Ammon's horn (tissue), 1 donor: ENCODE data around the gene PLXNA4.
A peak's percentile ranks its signal among the peaks of the same experiment; 100 is the strongest.

ENCODE experiments used
- DNase-seq: peaks from one replicate; pipeline ENCODE4 v3.0.0-alpha.2; 2016; ENCODE audit warnings: low spot score

PLXNA4 gene

GRCh38 chr7:132117181-132117580 is 459.1 kb downstream of the PLXNA4 start:
- DNase-seq = no peak

DNA sequence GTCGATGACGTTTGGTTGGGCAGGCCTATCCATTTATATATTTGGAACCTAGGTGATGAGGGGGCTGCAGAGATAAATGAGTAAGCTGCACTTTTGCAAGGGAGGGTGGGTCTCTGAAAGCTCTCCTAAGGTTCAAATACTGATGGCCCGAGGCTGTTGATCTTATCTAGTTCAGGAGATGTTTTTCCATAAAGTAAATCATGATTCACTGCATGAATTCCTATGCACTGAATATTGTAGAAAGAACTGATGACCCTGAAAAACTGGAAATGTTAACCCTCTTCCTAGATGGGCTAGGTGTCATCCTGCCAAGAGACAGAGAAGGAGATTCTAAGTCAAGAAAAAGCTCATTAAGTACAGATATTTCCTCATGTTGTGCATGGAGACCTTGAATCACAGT is 459.9 kb downstream of the PLXNA4 start:
- no peak for DNase-seq

GRCh38 chr7:132115758-132116157 is 460.5 kb downstream of the PLXNA4 start:
- no peak for DNase-seq

DNA sequence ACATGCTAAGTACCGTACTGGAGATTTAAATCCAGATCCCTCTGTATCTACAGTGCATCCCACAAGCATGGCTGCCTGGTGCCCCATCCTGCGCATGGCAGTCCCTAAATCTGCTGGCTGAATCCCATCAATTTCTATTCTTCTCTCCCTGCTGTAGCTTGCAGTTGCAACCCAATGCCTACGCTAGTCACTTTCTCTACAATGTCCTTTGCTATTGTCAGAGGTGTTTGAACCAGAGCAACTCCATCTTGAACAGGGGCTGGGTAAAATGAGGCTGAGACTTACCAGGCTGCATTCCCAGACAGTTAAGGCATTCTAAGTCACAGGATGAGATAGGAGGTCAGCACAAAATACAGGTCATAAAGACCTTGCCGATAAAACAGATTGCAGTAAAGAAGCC is 461.2 kb downstream of the PLXNA4 start:
- no peak for DNase-seq

GRCh38 chr7:132114411-132114810 is 461.9 kb downstream of the PLXNA4 start:
- DNase-seq = no peak

DNA sequence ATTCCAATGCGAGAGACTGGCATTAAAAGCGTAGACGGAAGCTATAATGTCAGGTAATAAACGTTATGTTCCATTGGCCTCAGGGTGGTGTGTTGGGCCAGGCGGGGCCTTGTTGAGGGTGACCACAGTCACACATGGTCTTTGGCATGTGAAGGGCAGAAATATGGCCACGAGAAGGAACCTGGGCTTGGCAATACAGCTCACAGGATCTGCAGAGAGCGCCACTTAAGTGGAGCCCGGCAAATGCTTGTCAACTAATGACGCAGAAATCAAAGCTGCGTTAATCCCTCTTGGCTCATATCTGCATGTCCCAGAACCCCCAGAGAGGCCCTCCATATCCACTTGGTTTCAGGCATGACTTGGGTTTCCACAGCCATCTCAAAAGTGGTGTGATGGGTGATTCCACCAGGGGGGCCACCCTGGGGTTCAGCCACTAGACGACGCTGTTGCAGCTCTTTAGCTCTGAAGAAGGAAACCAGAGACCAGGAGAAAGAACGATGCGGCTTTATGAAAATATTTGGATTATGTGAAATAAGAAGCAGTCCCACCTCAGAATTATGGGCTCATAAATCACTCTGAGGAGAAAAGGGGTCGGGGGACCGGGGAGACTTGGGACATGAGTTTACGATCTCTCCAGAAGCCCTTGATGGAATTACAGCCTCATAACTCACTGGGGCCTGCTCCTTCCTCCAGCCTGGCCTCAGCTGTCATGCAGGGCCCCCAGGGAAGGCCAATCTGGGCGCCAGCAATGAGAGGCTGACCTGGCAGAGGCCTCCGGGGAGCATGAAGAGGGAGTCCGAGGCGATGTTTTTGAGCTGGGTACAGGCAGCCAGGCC is 462.5 kb downstream of the PLXNA4 start:
- no peak for DNase-seq

GRCh38 chr7:132112657-132113056 is 463.6 kb downstream of the PLXNA4 start:
- peak; percentile 49 for DNase-seq

DNA sequence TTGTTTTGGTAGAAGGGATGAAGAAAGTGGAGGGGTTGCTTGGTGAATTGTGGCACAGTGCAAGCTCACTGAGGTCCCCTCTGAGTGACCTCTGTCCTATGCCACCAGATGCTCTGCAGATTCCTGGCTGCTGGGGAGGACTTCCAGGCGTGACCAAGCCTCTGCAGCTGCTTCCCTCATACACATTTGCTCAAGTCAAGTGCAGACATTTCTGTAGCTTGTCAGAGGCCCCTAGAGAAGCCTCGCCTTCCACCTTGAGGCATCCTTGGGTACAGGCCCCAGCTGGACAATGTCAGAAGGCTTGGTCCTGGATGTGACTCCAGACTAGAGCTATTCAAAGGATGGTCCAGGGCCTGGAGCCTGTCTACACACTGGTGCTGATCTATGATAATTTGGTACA is 464.2 kb downstream of the PLXNA4 start:
- no peak for DNase-seq

GRCh38 chr7:132110692-132111091 is 465.6 kb downstream of the PLXNA4 start:
- DNase-seq = no peak

GRCh38 chr7:132109769-132110168 is 466.5 kb downstream of the PLXNA4 start:
- DNase-seq = no peak

GRCh38 chr7:132108563-132108962 is 467.7 kb downstream of the PLXNA4 start:
- DNase-seq = no peak

GRCh38 chr7:132106491-132106890 is 469.8 kb downstream of the PLXNA4 start:
- DNase-seq = no peak

DNA sequence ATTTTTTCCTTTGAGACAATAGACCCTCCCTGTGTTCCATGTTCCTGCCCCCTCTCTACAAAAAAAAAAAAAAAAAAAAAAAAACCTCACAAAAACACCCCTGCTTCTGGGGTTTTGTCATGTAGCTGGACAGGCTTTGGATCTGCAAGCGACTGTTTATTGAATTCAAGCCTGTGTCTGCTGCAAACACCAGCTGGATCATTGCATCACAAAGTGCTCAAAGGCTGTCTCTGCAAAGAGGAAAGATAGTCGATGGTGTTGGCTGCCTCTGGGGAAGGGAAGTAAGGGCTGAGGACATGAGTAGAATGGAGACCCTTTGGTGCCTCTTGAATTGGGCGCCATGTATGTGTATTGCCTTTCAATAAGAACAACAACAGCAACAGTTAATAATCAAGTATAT is 471.2 kb downstream of the PLXNA4 start:
- peak; percentile 47 for DNase-seq

- no peak for DNase-seq
Observed at GRCh38 chr7:132103718-132104117, 472.6 kb downstream of the PLXNA4 start.

- no peak for DNase-seq
Observed at GRCh38 chr7:132102942-132103341, 473.3 kb downstream of the PLXNA4 start.

DNA sequence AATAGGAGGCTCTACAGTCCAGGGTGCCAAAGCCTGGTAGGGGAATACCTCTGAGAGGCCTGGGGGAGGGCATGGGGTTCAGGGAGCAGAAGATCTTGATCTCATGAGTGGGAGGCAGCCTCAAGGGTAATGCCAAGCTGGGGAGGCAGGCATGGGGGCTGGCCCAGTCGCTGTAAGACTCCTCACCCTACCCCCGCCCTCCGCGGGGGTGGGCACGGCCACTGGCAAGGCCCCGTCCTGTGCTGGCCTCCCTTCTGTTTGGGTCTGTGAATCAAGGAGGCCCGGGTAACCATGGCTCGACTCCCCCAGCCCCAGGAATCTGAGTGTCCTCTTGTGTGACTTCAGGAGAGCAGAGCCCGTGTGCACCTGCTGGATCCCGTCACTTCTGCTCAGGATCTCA is 473.9 kb downstream of the PLXNA4 start:
- no peak for DNase-seq

DNA sequence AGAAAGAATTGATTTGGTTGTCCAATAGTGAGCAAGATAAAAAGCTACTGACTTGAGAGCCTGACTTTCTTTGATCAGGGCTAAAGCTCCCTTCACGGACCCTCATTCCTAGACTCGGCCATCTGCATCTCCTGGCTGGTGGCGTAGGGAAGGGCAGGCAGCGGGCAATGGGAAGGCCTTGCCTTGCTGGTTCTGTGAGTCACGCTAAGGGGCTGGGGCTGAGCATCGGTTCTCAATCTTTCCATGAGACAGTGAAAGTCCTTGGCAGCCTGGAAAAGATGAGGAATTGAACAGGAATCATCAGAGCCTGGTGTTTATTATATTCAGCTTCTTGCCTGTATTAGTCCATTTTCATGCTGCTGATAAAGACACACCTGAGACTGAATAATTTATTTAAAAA is 475.3 kb downstream of the PLXNA4 start:
- no peak for DNase-seq

DNA sequence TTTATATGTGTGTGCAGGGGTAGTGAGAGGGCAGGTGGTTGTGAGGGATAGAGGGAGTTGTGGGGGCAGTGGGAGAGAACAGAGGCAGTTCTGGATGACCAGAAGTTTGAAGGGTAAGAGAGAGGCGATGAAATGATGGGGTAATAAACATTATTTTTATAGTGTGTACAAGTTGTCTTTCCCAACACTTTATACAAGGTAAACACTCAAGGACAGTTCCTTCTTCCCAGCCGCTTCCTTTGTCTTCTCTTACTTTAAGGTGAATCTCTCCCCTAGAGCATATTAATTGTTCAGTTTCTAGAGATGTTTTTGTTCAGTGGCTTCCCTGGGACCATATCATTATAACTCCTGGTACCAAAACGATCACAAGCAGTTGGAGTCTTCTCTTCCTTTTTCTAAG is 475.8 kb downstream of the PLXNA4 start:
- DNase-seq = no peak

DNA sequence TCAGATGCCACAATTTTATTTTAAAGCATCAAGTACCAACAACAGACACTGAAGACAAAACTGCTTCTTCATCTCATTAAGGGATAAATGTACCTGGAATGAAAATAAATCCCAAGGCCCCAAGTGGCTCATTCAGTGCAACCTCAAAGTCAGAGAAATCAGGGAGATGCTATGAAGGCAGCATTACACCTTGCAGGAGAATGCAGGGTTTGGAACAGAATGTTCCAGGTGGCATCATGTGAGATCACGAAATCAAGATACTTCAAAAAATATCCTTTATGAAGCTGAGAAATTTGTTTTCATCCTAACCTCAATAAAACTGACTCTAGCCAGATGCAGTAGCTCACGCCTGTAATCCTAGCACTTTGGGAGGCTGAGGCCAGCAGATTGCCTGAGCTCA is 477.1 kb downstream of the PLXNA4 start:
- DNase-seq = no peak

DNA sequence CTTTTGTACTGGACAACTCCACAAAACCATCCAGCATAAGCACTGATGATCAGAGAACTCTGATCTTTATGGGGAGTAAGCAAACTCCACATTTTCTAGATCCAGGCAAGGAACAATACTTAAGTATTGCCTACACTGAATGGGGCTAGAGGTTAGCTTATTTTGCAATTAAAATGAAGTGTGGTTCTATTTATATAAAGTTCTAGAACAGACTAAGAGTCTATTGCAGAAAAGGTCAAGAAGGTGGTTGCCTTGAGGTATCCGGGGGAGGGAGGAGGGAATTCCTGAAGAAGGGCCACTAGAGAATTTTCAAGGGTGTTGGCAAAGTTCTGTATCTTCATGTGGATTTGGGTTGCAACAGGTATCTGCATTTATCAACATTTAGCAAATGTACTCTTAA is 477.9 kb downstream of the PLXNA4 start:
- no peak for DNase-seq

- peak; percentile 51 for DNase-seq
Observed at GRCh38 chr7:132097550-132098134, 478.6 kb downstream of the PLXNA4 start.

DNA sequence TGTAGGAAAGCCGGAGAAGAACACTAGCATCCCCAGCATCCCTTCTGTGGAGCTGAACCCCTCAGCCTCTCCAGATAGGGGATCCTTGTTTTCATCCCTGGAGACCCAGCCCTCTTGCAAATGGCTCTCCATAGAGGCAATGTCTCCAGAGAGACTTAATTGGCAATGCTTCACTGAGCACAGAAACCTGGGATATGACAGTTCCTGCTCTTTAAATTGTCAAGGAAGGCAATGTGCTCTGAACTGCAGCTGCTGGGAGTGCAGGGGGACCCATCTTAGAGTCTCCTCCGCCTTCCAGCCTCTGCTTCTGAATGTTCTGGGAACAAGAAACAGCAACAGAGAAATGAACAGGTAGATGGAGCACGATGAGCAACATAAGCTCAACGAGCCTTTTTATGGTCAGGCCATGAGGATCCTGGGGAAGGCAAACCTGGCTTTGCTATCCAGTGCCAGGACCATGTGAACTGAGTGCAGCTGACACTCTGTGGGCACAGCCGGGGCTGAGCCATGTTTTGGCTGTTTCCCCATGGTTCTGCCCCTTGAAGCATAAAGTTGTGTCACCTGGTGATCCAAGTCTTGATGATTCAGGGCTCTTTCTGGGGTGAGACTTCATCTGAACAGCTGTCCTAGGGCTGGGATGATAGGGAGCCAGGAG is 481.0 kb downstream of the PLXNA4 start:
- no peak for DNase-seq

GRCh38 chr7:132092106-132092505 is 484.2 kb downstream of the PLXNA4 start:
- no peak for DNase-seq
